HepG2 (cell line): ENCODE results near the gene CLDN9. TPM values are rescaled to one million over a fixed set of nuclear protein-coding genes. Genes with fewer than 3 reads are reported as not detected.

Source experiments
- ATAC-seq: fragments of 200-7000 bp; cut with Tn5 transposase; 3 replicates; pipeline ENCODE4 v1.9.1; 2020; ENCODE audit warnings: mild to moderate bottlenecking, moderate library complexity
- BruUV-seq: library from RNA; stranded (reverse); fragments of 400-500 nt; replicated peaks from 2 replicates; lab custom pipeline; 2021; lab: Mats Ljungman, UMichigan
- CTCF ChIA-PET: fragments of 300-600 bp; formaldehyde crosslinking; extraction: SDS; loops from one replicate; lab custom pipeline; 2021; ENCODE audit warnings: low total read pairs, inconsistent platforms, low intra/inter-chr PET ratio; lab: Yijun Ruan, JAX
- POLR2A ChIA-PET: fragments of 350-600 bp; sonication (Branson Sonifier 250); formaldehyde crosslinking; loops from one replicate; lab custom pipeline; 2020; ENCODE audit warnings: antibody characterized with exemption, inconsistent platforms; lab: Yijun Ruan, JAX
- DNase-seq: peaks from one replicate; pipeline ENCODE4 v3.0.0-alpha.2; 2015; ENCODE audit warnings: low spot score
- FAIRE-seq: peaks from 3 replicates; lab custom pipeline; 2011; peaks lifted over from hg19 to GRCh38; lab: Jason Lieb, UNC
- H2AFZ ChIP-seq: one replicate; pipeline ENCODE4 v1.6.1; 2011; ENCODE audit warnings: low read length, inconsistent platforms
- H3K27ac ChIP-seq: fragments of 300-600 bp; 3 replicates; pipeline ENCODE4 v1.8.0; 2011; ENCODE audit warnings: mixed run types, mild to moderate bottlenecking, mixed read lengths, low read length, inconsistent platforms; ENCODE audit not compliant: insufficient read depth; ENCODE audit errors: extremely low read length
- H3K27me3 ChIP-seq, 2 experiments: fragments of 200-600 bp in 1 of 2; 2 replicates in 1 of 2; 3 replicates in 1 of 2; pipeline versions ENCODE4 v1.6.0 to v1.8.0; 2011; ENCODE audit warnings: low read length in 2 of 2, mild to moderate bottlenecking in 2 of 2, moderate library complexity in 2 of 2, inconsistent platforms in 1 of 2; ENCODE audit not compliant: insufficient read depth in 2 of 2, control insufficient read depth in 1 of 2
- H3K36me3 ChIP-seq, 2 experiments: fragments of 200-600 bp in 1 of 2; replicated peaks in 1 of 2; 2 replicates in 1 of 2; 3 replicates in 1 of 2; pipeline versions ENCODE4 v1.5.1 to v1.8.0; 2011; ENCODE audit warnings: low read length in 2 of 2, inconsistent platforms in 1 of 2; ENCODE audit not compliant: insufficient read depth in 2 of 2, control insufficient read depth in 1 of 2
- H3K4me1 ChIP-seq: 2 replicates; pipeline ENCODE4 v1.5.1; 2012; ENCODE audit warnings: low read length, inconsistent platforms; ENCODE audit not compliant: insufficient read depth
- H3K4me2 ChIP-seq: 2 replicates; pipeline ENCODE4 v1.6.0; 2011; ENCODE audit warnings: low read depth, low read length, inconsistent platforms
- H3K4me3 ChIP-seq, 3 experiments: fragments of 200-600 bp in 1 of 3; sonication (generic), shearing (Covaris generic) in 1 of 3; replicated peaks in 1 of 3; 2 replicates each; pipeline ENCODE4 v1.5.1; 2011 to 2016; ENCODE audit warnings: low read length in 3 of 3, inconsistent platforms in 2 of 3, low read depth in 2 of 3, mild to moderate bottlenecking in 2 of 3, control low read depth in 1 of 3, mixed read lengths in 1 of 3; ENCODE audit not compliant: insufficient read depth in 1 of 3
- H3K79me2 ChIP-seq: one replicate; pipeline ENCODE4 v1.6.1; 2011; ENCODE audit warnings: low read length, inconsistent platforms; ENCODE audit not compliant: insufficient read depth
- H3K9ac ChIP-seq: 2 replicates; pipeline ENCODE4 v1.6.0; 2011; ENCODE audit warnings: mild to moderate bottlenecking, low read depth, low read length, inconsistent platforms; ENCODE audit not compliant: insufficient read depth
- H3K9me3 ChIP-seq: 2 replicates; pipeline ENCODE4 v1.5.1; 2012; ENCODE audit warnings: mild to moderate bottlenecking, low read length
- H4K20me1 ChIP-seq: 2 replicates; pipeline ENCODE4 v1.6.0; 2011; ENCODE audit warnings: inconsistent platforms, mild to moderate bottlenecking, low read length, moderate library complexity; ENCODE audit not compliant: insufficient read depth
- KLF16 ChIP-seq, 2 experiments: sonication (generic) in 1 of 2; formaldehyde crosslinking in 1 of 2; IDR thresholded peaks; 2 replicates each; pipeline versions ENCODE4 v1.6.1 to v1.8.0; 2016 to 2023; ENCODE audit warnings: missing genetic modification reagents in 2 of 2, missing compliant biosample characterization in 1 of 2
- MTA1 ChIP-seq: sonication (generic); formaldehyde crosslinking; IDR thresholded peaks from 2 replicates; pipeline ENCODE4 v1.4.0; 2020; ENCODE audit warnings: missing genetic modification reagents, mild to moderate bottlenecking, borderline replicate concordance
- NFATC3 ChIP-seq: sonication (generic); formaldehyde crosslinking; IDR thresholded peaks from 2 replicates; pipeline ENCODE4 v1.5.1; 2020; ENCODE audit warnings: mild to moderate bottlenecking, missing genetic modification reagents
- PAX8 ChIP-seq: sonication (generic); formaldehyde crosslinking; IDR thresholded peaks from 2 replicates; pipeline ENCODE4 v1.8.0; 2022; ENCODE audit warnings: mild to moderate bottlenecking, missing genetic modification reagents, borderline replicate concordance
- RNF219 ChIP-seq: sonication (generic); formaldehyde crosslinking; IDR thresholded peaks from 2 replicates; pipeline ENCODE4 v1.5.0; 2020; ENCODE audit warnings: mild to moderate bottlenecking, missing genetic modification reagents
- SMARCC2 ChIP-seq: fragments of 450-650 bp; IDR thresholded peaks from 2 replicates; pipeline ENCODE4 v1.6.1; 2017; ENCODE audit warnings: antibody characterized with exemption, mild to moderate bottlenecking
- ZBTB40 ChIP-seq, 2 experiments: fragments of 450-650 bp in 1 of 2; sonication (generic) in 1 of 2; formaldehyde crosslinking in 1 of 2; IDR thresholded peaks; 2 replicates each; pipeline versions ENCODE4 v1.6.1 to v1.8.0; 2016 to 2022; ENCODE audit warnings: antibody characterized with exemption in 1 of 2, mild to moderate bottlenecking in 1 of 2, missing genetic modification reagents in 1 of 2
- ZNF282 ChIP-seq: fragments of 450-650 bp; IDR thresholded peaks from 2 replicates; pipeline ENCODE4 v1.6.1; 2018; ENCODE audit not compliant: partially characterized antibody
- ZNF530 ChIP-seq: sonication (generic); formaldehyde crosslinking; IDR thresholded peaks from 2 replicates; pipeline ENCODE4 v1.5.0; 2020; ENCODE audit warnings: low read depth, mild to moderate bottlenecking, missing genetic modification reagents
- ZNF577 ChIP-seq: sonication (generic); formaldehyde crosslinking; IDR thresholded peaks from 2 replicates; pipeline ENCODE4 v1.4.0; 2020; ENCODE audit warnings: mild to moderate bottlenecking, low read depth, missing genetic modification reagents, borderline replicate concordance
- ZNF619 ChIP-seq: sonication (generic); formaldehyde crosslinking; IDR thresholded peaks from 2 replicates; pipeline ENCODE4 v1.4.0; 2020; ENCODE audit warnings: mild to moderate bottlenecking, missing genetic modification reagents
- WGBS: methylation state at CpG from one replicate; pipeline ENCODE4 v1.1.6; 2017; ENCODE audit warnings: low lambda C conversion rate; 5-methylcytosine and 5-hydroxymethylcytosine counted together
- in situ Hi-C: cut with HindIII; loops from 2 replicates; pipeline ENCODE4 v1.10.0; 2017; ENCODE audit warnings: low pct_unique_long_range_greater_than_20kb; ENCODE audit not compliant: extremely low pct_ligation_motif_present
- intact Hi-C: fragments of 100-400 bp; cut with micrococcal nuclease; formaldehyde crosslinking; loops from one replicate; pipeline ENCODE4 v1.10.0; 2022; ENCODE audit not compliant: unreplicated experiment
- polyA plus RNA-seq, 8 experiments: library from polyadenylated mRNA; depleted of rRNA in 3 of 8; stranded (reverse) in 7 of 8; unstranded in 1 of 8; fragments of >200 nt; fragmentation: Illumina TruSeq in 4 of 8; extraction: Trizol in 4 of 8; gene quantifications; 2 replicates each; pipeline versions ENCODE4 v1.2.1 to v1.2.3, GENCODE V29; 2011 to 2016; ENCODE audit warnings: low read depth in 4 of 8, missing spikeins in 1 of 8, mixed read lengths in 1 of 8; ENCODE audit not compliant: insufficient read depth in 1 of 8
- total RNA-seq, 5 experiments: library from RNA; depleted of rRNA; stranded (reverse); fragments of >200 nt; fragmentation: Illumina TruSeq; extraction: Trizol; gene quantifications; 2 replicates each; pipeline ENCODE4 v1.2.3, GENCODE V29; 2016; ENCODE audit warnings: low read depth in 1 of 5

CLDN9 gene
- total and polyA plus RNA-seq, 2 of the 13 experiments (the other 11 are each of a cell fraction or from before 2014, with no cell fraction given): 0.15 to 0.26 TPM

DNA sequence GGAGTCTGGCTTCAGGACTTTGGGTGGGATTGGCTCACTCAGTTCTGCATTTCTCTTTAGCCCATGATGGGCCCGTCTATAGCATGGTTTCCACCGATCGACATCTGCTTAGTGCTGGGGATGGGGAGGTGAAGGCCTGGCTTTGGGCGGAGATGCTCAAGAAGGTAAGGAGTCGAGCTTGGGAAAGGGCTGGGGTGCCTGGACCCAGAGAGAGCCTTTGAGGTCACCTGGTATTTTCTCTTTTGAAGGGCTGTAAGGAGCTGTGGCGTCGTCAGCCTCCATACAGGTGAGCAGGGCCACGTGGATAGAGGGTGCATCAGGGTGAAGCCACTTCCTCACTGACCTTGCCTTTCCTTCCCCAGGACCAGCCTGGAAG lies 13.3 kb downstream of the CLDN9 start:
- 98% methylated on average over 8 of the region's 8 CpGs for WGBS
- DNase-seq: no peak
- peaks cover 5 to 25% of the 10 kb centered on the region in 2 experiments for H3K27me3 ChIP-seq
- CTCF ChIA-PET: no interaction called here
- H3K9me3 ChIP-seq: no peaks in the 10 kb centered on the region
- BruUV-seq: no TSS peak
- no peak overlapping the region for H3K4me2 ChIP-seq
- in situ Hi-C loops: no loop called here
- no peak overlapping the region for H3K27ac ChIP-seq
- H3K9ac ChIP-seq: no peak overlapping the region
- H3K79me2 ChIP-seq: peaks cover 5% of the 10 kb centered on the region
- intact Hi-C loops: no loop called here
- H4K20me1 ChIP-seq: peaks cover 31% of the 10 kb centered on the region; the same call in 1 of the 2 replicates
- no peak overlapping the region for H2AFZ ChIP-seq
- H3K4me3 ChIP-seq: no peak overlapping the region
- H3K36me3 ChIP-seq: peaks cover 16 to 17% of the 10 kb centered on the region in 2 experiments; a peak in 4 of 5 replicates
- no peak for FAIRE-seq
- POLR2A ChIA-PET: interaction anchor here (18.8 kb wide), 1 partner anchor 17 kb away, joined by 750 read pairs; the partner anchor contains the start of gene CLDN9
- no peak for ATAC-seq
- peaks cover 52% of the 10 kb centered on the region for H3K4me1 ChIP-seq
- TF ChIP-seq RNF219 (CRISPR knock-in tag) (no peak), MTA1 (CRISPR knock-in tag) (no peak), ZNF282 (no peak), SMARCC2 (no peak), ZNF577 (CRISPR knock-in tag) (no peak), ZBTB40 (IDR thresholded peaks at IDR 0.05) (no peak), ZBTB40 (CRISPR knock-in tag; IDR thresholded peaks at IDR 0.05) (no peak), KLF16 (CRISPR knock-in tag; IDR thresholded peaks at IDR 0.05) (no peak), ZNF530 (CRISPR knock-in tag) (no peak), NFATC3 (CRISPR knock-in tag) (no peak), ZNF619 (CRISPR knock-in tag) (no peak), PAX8 (no peak)
